ENCODE results near the gene INO80B.
"Not testable (repeated sequence)": the region's sequence is repeated elsewhere in the genome, so short reads cannot be mapped to it uniquely, and the experiment has no call there.

INO80B gene

DNA sequence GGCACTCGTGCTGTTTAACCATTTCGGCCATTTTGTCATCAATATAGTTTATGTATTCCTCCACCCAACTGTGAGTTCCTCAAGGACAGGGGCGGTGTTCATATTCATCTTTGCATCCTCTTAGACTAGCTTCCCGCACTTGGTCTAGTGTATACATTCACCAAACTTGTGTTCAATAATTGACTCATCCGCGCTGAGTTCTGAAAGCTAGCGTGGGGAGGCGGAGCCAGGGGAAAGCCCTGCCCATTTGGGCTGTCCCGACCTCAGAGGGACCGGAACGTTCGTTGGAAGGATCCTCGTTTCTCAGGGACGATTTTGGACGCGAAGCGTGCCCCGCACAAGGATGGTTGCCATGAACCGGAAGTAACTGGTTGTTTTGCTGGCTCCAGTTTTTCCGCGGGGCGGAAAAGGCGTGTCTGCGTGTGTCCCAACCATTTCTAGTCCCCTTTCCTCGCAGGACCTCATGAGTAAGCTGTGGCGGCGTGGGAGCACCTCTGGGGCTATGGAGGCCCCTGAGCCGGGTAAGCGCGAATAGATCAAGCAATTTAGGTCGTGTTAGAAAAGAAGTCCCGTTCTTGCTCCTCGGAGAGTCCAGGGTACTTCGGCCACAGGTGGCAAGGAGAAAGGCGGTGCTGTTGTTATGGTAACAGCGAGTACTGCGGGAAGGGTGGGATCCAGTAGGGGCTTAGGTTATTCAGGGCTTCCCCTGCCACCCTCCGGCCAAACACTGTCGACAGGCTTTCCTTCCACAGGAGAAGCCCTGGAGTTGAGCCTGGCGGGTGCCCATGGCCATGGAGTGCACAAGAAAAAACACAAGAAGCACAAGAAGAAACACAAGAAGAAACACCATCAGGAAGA lies at the start of gene INO80B:
Gene INO80B (plus strand): TSS at position 434 of the 858 bp plus-strand sequence. CDS start 30 bp downstream, at position 464.
- DNase-seq, result peak; percentile 88

DNA sequence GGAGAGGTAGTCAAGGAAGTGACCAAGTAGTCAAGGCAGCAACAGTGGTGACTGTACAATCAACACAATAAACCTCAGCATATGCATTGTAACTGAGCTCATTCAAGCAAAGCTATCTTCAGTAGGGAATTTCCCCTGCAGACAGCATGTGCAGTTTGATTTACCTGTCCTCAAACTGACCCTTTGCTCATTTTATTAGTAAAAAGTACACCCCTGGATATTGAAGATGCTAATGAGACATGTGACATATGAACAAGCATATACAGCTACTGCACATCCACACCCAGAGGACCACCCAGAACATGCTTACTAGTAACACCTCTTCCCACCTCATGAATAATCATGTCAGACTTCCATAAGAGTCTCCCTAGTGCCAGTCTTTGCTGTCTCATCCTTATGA lies 48.9 kb upstream of the INO80B start:
- no peak for DNase-seq

DNA sequence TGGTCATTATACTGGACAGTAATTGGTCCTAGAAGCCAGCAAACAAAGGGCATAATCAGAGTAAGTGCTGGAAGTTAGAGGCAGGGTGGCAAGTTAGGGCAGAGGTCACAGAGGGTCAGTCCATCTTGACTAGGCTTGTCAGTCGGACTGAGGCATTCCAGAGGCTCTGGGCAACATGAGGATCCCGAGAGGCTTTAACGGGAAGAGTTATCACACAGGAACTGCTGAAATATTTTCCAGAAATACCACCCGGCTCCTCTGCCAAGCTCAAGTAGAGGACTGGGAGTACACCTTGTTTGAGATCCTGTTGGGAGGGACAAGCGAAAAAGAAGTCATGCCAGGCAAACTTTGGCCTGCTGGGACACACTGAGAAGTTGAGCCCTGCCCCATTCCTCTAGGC lies 47.2 kb upstream of the INO80B start:
- no peak for DNase-seq

GRCh38 chr2:74413001-74413698 lies 41.7 kb upstream of the INO80B start:
- no peak for DNase-seq

GRCh38 chr2:74414441-74414840 lies 40.4 kb upstream of the INO80B start:
- DNase-seq, result no peak

GRCh38 chr2:74414881-74415761 lies 39.8 kb upstream of the INO80B start:
- DNase-seq, result no peak

DNA sequence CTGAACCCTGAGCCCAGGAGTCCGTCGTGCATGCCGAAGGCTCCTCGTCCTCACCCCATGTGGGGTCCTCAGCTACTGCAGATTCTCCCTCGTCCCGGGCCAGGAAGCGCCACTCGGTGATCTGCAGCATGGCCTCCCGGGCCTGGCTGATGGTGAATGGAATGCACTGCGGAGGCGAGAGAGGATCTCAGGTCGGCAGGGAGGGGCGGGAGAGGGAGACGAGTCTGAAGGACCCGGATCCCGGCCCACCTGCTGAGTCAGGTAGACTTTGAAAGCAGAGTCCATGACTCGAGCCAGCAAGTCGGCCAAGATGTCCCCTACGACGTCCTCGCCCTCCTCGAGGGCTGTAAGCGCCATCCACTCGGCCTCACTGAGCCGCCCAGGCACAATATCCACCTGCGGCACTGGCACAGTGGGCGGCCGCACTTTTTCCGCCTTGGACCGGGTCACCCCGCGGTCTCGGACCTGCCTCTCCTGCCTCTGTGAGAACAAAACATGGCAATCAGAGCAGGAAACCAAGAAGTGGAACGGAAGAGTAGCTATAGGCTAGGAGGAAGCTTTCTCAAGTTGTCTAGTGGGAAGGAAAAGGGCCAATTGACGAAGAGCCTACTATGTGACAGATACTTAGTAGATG lies 39.0 kb upstream of the INO80B start:
- DNase-seq, result no peak

- DNase-seq, result no peak
Observed at GRCh38 chr2:74416778-74417177, 38.1 kb upstream of the INO80B start.

- no peak for DNase-seq
Observed at GRCh38 chr2:74417197-74417596, 37.7 kb upstream of the INO80B start.

DNA sequence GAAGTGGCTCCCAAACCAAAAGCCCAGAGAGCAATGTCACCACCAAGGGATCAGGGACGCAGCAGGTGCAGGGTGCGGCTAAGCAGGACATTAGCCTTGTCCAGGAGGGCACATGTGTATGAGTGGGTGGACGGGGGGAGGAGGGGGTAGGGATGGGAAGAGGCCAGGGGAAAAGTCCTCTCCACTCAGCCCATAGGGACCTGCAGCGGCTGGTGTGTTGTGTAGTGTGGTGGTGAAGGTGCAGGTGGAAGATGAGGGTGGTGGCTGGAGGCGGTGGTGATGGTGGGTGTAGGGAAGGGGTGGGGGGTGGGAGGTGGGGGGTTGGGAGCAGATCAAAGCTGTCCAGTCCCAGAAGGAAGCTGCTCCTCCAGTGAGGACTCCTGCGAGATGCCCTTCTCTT lies 37.1 kb upstream of the INO80B start:
- DNase-seq, result no peak

- no peak for DNase-seq
Observed at GRCh38 chr2:74418312-74418711, 36.6 kb upstream of the INO80B start.

DNA sequence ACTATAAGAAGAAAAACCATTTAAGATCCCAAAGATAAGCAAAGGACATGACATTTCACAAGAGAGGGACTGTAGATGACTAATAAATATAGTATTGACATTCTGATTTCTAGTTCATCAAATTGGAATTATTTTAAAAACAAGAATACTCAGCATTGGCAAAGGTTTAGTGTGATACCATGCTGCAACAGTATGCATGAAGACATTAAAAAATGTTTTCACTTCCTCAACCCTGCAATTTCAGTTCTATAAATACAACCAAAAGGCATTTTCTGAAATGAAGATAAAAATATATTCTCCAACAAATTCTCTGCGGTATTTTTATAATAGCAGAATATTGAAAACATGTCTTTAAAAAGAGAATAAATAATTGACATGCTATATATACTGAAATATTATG lies 35.5 kb upstream of the INO80B start:
- no peak for DNase-seq

DNA sequence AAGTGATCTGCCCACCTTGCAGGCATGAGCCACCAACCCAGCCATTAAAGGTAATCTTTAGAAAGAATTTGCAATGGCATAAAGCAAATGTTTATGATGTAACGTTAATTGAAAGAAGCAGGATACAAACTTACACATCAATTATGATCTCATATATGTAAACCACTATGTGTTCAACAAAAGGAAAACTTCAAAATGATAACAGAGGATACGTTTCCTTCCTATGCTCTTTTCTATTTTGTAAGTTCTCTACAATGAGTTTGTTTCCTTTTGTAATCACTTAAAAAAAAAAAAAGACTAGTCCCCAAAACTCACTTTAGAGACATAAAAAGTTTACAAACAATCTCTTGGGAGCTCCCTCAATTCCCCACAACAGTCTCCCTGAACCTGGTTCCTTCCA lies 34.9 kb upstream of the INO80B start:
- no peak for DNase-seq

- not testable (repeated sequence) for DNase-seq
Observed at GRCh38 chr2:74420443-74421103, 34.3 kb upstream of the INO80B start.

GRCh38 chr2:74421221-74421870 lies 33.5 kb upstream of the INO80B start, which contains the start of the genes C2orf81 and WDR54:
Gene C2orf81, minus strand, starts transcription at chr2:74421619. Its CDS starts 59 bp downstream, at chr2:74421560.
Gene WDR54, plus strand, starts transcription at chr2:74421730. Its CDS starts 424 bp downstream, at chr2:74422154.
- DNase-seq, result peak; percentile 46

DNA sequence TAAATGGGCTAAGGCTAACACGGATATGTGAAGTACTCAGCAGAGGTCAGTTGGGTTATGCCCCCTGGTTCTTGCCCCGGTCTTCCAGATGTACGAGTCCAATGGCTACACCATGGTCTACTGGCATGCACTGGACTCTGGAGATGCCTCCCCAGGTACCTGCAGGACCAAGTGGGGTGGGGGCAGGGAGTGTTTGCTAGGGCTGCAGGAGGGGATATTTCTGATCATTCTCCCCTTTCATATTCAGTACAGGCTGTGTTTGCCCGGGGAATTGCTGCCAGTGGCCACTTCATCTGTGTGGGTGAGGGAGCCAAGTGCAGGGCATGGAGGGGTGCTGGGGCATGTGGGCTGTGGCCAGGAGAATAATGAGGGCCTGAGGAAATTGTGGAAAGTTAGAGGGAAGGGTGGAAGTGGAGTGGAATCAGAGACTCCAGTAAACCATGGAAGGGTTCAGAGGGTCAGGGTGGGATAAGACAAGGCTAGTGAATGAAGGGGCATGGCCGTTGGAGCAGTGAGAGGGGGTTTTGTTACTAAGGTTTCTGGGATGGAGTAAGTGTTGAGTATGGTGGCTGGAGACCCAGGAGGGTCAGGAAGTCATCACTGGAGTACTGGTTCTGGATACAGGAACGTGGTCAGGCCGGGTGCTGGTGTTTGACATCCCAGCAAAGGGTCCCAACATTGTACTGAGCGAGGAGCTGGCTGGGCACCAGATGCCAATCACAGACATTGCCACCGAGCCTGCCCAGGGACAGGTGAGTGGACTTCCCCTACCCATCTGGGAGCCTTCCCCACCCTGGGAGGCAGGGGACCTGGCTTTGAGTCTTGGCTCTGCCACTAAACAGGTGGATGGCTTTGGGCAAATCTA lies 31.4 kb upstream of the INO80B start:
- DNase-seq, result no peak

GRCh38 chr2:74424139-74424992 lies 30.5 kb upstream of the INO80B start:
- no peak for DNase-seq

DNA sequence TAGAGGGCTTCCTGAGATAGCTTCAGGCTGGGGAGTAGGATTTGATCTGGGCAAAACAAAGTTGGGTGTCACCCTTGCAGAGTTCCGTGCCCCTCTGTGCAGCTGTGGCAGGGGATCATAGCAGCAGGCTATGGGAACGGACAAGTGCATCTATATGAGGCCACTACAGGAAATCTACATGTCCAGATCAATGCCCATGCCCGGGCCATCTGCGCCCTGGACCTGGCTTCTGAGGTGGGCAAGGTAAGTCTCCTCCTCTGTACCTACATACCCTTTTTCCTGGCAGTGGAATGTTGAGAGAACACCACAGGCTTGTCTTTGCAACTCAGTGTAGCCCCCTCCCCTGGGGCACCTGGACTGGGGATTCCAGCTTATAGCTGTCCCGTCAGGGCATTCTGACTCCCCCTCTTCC lies 29.9 kb upstream of the INO80B start:
- no peak for DNase-seq

GRCh38 chr2:74425523-74425922 lies 29.4 kb upstream of the INO80B start:
- DNase-seq, result no peak
